ENCODE measurements around the gene GATB.

- no peak for TF ChIP-seq POLR2A (IDR thresholded peaks at IDR 0.05)
- TF ChIP-seq, protein P1, sequence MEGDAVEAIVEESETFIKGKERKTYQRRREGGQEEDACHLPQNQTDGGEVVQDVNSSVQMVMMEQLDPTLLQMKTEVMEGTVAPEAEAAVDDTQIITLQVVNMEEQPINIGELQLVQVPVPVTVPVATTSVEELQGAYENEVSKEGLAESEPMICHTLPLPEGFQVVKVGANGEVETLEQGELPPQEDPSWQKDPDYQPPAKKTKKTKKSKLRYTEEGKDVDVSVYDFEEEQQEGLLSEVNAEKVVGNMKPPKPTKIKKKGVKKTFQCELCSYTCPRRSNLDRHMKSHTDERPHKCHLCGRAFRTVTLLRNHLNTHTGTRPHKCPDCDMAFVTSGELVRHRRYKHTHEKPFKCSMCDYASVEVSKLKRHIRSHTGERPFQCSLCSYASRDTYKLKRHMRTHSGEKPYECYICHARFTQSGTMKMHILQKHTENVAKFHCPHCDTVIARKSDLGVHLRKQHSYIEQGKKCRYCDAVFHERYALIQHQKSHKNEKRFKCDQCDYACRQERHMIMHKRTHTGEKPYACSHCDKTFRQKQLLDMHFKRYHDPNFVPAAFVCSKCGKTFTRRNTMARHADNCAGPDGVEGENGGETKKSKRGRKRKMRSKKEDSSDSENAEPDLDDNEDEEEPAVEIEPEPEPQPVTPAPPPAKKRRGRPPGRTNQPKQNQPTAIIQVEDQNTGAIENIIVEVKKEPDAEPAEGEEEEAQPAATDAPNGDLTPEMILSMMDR (IDR thresholded peaks at IDR 0.05 in 4 of 5, conservative IDR thresholded peaks at IDR 0.05 in 1 of 5): no peak
Observed at GRCh38 chr4:151646322-151646721, 114.5 kb downstream of the GATB start.

All from gastrocnemius medialis (tissue), 4 donors.